Heart right ventricle (tissue), 16 donors: ENCODE measurements around the gene MISP3. TPM values are rescaled to one million over a fixed set of nuclear protein-coding genes. Genes with fewer than 3 reads are reported as not detected.
A peak's percentile ranks its signal among the peaks of the same experiment; 100 is the strongest.
"Not testable (repeated sequence)": the region's sequence is repeated elsewhere in the genome, so short reads cannot be mapped to it uniquely, and the experiment has no call there.

Source experiments
- ATAC-seq, 8 donors: fragments of 200-7000 bp; cut with Tn5 transposase; one replicate each; pipeline ENCODE4 v1.9.1; 2020; ENCODE audit warnings: mild to moderate bottlenecking in 8 of 8, moderate library complexity in 8 of 8, moderate number of reproducible peaks in 1 of 8
- DNase-seq, 2 donors: peaks; one replicate each; pipeline ENCODE4 v3.0.0-alpha.2; 2020
- H3K27ac ChIP-seq, 10 donors: fragments of 200-600 bp; sonication (generic) in 2 of 10; one replicate each; pipeline versions ENCODE4 v1.5.0 to v1.8.0; 2020 to 2022; ENCODE audit warnings: mild to moderate bottlenecking in 3 of 10
- H3K27me3 ChIP-seq, 7 donors: fragments of 200-600 bp; one replicate each; pipeline ENCODE4 v1.8.0; 2021 to 2022; ENCODE audit warnings: mild to moderate bottlenecking in 2 of 7
- H3K36me3 ChIP-seq, 9 donors: fragments of 200-600 bp; sonication (generic) in 1 of 9; one replicate each; pipeline versions ENCODE4 v1.5.0 to v1.8.0; 2020 to 2022; ENCODE audit warnings: mild to moderate bottlenecking in 2 of 9
- H3K4me1 ChIP-seq, 9 donors: fragments of 200-600 bp; sonication (generic) in 1 of 9; one replicate each; pipeline versions ENCODE4 v1.5.0 to v1.8.0; 2020 to 2022; ENCODE audit warnings: mild to moderate bottlenecking in 4 of 9
- H3K4me3 ChIP-seq, 10 donors: fragments of 200-600 bp; sonication (generic) in 2 of 10; one replicate each; pipeline versions ENCODE4 v1.5.0 to v1.8.0; 2020 to 2022; ENCODE audit warnings: mild to moderate bottlenecking in 7 of 10, moderate library complexity in 2 of 10
- H3K9me3 ChIP-seq, 11 donors: fragments of 200-600 bp in 10 of 11; sonication (generic) in 2 of 11; one replicate each; pipeline versions ENCODE4 v1.5.0 to v1.8.0; 2013 to 2022; ENCODE audit warnings: mild to moderate bottlenecking in 2 of 11, control low read depth in 1 of 11, moderate library complexity in 1 of 11
- WGBS, 2 donors: extraction: QIAGEN DNeasy Blood & Tissue Kit; methylation state at CpG; one replicate each; pipeline ENCODE4 v1.1.7; 2013; ENCODE audit warnings: inconsistent platforms in 1 of 2; 5-methylcytosine and 5-hydroxymethylcytosine counted together
- intact Hi-C, 10 donors: fragments of 100-400 bp; cut with DNase I; formaldehyde crosslinking; loops; one replicate each; pipeline versions ENCODE4 v1.11.1 to v1.14.2; 2022
- polyA plus RNA-seq, 2 donors: library from polyadenylated mRNA; stranded (reverse); fragments of 200-250 nt; gene quantifications; one replicate each; pipeline ENCODE4 v1.2.3, GENCODE V29; 2013
- total RNA-seq, 10 donors: library from RNA; stranded (reverse); fragmentation: NEBNext Ultra II Directional in 3 of 10; extraction: Animal tissue kit (Norgen Biotek cat#: 25700) in 3 of 10; gene quantifications; one replicate each; pipeline versions ENCODE4 v1.2.1 to v1.2.4, GENCODE V29; 2021 to 2023
- TF ChIP-seq, protein P1 (sequence below), 9 donors: fragments of 200-600 bp; sonication (generic) in 2 of 9; IDR thresholded peaks; one replicate each; pipeline versions ENCODE4 v1.5.0 to v1.8.0; 2021 to 2022; ENCODE audit warnings: antibody characterized with exemption in 9 of 9, mild to moderate bottlenecking in 5 of 9, moderate library complexity in 1 of 9
- donor health status: Arrhythmogenic right ventricular cardiomyopathy.
- donor health status: ischemic (EF 13 %, LVEDD 7.1; RV severe dilation, severe dysfunction).
- donor health status: healthy with polysubstance abuse.
- donor health status: DM: no; HTN: yes; CAD: no.
- donor health status: DM: no; HTN: no; CAD: no.
- donor health status: ischemic (EF 25% LVEDD 6.9; RV normal size, moderate dysfunction).
- donor health status: ischemic (EF 25% LVEDD 5.7; RV mildly dilated, moderate dysfunction).
- donor health status: healthy.
- donor health status: DM: yes; HTN: yes; CAD: no.
- donor health status: Ischemic cardiomyopathy.
- donor health status: ischemic (EF 35%, LVEDD 5.7; RV mildly dilated, moderate dysfunction).
- donor health status: nonischemic (EF 11% LVEDD 7.7; RV severe dilation, severe dysfunction).
- donor health status: DM: yes; HTN: yes; CAD: no.
- donor health status: PGD.
- donor health status: ischemic (EF 29% LVEDD 5.4; RV normal size, mild dysfunction).
- donor health status: nonischemic (EF 23%, LVEDD 6.1; RV moderate dilation, normal function).

MISP3 gene
- total and polyA plus RNA-seq, 12 donors = 3.1 to 12.4 (median 5.9) TPM

DNA sequence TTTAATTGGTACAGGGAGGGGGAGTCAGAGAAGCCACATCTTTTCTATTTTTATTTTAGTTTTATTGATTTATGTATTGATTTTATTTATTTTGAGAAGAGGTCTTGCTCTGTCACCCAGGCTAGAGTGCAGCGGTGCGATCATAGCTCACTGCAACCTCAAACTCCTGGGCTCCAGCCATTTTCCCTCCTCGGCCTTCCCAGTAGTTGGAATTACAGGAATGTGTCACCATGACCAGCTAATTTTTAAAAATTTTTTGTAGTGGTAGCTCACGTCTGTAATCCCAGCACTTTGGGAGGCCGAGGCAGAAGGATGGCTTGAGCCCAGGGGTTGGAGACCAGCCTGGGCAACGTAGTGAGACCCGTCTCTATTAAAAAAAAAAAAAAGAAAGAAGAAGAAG, 36.9 kb upstream of the MISP3 start:
- TF ChIP-seq, protein P1, sequence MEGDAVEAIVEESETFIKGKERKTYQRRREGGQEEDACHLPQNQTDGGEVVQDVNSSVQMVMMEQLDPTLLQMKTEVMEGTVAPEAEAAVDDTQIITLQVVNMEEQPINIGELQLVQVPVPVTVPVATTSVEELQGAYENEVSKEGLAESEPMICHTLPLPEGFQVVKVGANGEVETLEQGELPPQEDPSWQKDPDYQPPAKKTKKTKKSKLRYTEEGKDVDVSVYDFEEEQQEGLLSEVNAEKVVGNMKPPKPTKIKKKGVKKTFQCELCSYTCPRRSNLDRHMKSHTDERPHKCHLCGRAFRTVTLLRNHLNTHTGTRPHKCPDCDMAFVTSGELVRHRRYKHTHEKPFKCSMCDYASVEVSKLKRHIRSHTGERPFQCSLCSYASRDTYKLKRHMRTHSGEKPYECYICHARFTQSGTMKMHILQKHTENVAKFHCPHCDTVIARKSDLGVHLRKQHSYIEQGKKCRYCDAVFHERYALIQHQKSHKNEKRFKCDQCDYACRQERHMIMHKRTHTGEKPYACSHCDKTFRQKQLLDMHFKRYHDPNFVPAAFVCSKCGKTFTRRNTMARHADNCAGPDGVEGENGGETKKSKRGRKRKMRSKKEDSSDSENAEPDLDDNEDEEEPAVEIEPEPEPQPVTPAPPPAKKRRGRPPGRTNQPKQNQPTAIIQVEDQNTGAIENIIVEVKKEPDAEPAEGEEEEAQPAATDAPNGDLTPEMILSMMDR (IDR thresholded peaks at IDR 0.05) = no peak
- Histone ChIP-seq H3K9me3 (no peaks in the 10 kb centered on the region), H3K27ac (peak overlapping the region; percentile 3 to 60 (median 41)), H3K36me3 (peaks cover 0 to 41% (median 0%) of the 10 kb centered on the region in 9 donors), H3K4me3 (no peak overlapping the region), H3K4me1 (peaks cover 0 to 33% (median 18%) of the 10 kb centered on the region in 9 donors), H3K27me3 (peaks cover 0 to 5% (median 0%) of the 10 kb centered on the region in 7 donors)
- DNase-seq (no peak), ATAC-seq (no peak)
- intact Hi-C loops = loop anchor here in 2 of 10 donors (10.0 kb wide), 2 partner anchors 81 to 151 kb away; partner anchors contain the start of gene DCAF15 (in 1 of the 2)
- 79 to 85% methylated on average over 7 of the region's 7 CpGs for WGBS, 2 donors

DNA sequence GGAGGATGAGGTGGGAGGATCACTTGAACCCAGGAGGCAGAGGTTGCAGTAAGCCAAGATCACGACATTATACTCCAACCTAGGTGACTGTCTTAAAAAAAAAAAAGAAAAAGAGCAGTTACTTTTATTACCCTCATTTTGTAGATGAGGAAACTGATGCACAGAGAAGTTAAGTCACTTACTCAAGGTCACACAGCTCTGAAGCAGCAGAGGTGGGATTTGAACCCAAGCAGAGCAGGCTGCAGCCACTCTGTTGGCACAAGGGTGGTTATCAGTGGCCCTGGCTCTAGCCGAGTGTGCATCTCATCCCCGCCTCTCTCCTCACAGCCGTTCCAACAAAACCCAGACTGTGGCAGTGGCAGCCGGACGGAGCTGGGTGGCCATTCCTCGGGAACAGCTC, 33.4 kb upstream of the MISP3 start:
- Histone ChIP-seq H3K4me1 (peaks cover 0 to 26% (median 10%) of the 10 kb centered on the region in 9 donors), H3K4me3 (no peak overlapping the region), H3K27me3 (no peaks in the 10 kb centered on the region), H3K36me3 (peaks cover 0 to 55% (median 0%) of the 10 kb centered on the region in 9 donors), H3K9me3 (no peaks in the 10 kb centered on the region), H3K27ac (no peak overlapping the region)
- no peak for DNase-seq
- no peak for ATAC-seq
- intact Hi-C loops = loop anchor here in 2 of 10 donors (10.0 kb wide), 2 partner anchors 84 to 154 kb away; partner anchors contain the start of gene DCAF15 (in 1 of the 2)
- TF ChIP-seq, protein P1 (IDR thresholded peaks at IDR 0.05) = no peak
- WGBS, 2 donors = 89 to 93% methylated on average over 7 of the region's 7 CpGs

DNA sequence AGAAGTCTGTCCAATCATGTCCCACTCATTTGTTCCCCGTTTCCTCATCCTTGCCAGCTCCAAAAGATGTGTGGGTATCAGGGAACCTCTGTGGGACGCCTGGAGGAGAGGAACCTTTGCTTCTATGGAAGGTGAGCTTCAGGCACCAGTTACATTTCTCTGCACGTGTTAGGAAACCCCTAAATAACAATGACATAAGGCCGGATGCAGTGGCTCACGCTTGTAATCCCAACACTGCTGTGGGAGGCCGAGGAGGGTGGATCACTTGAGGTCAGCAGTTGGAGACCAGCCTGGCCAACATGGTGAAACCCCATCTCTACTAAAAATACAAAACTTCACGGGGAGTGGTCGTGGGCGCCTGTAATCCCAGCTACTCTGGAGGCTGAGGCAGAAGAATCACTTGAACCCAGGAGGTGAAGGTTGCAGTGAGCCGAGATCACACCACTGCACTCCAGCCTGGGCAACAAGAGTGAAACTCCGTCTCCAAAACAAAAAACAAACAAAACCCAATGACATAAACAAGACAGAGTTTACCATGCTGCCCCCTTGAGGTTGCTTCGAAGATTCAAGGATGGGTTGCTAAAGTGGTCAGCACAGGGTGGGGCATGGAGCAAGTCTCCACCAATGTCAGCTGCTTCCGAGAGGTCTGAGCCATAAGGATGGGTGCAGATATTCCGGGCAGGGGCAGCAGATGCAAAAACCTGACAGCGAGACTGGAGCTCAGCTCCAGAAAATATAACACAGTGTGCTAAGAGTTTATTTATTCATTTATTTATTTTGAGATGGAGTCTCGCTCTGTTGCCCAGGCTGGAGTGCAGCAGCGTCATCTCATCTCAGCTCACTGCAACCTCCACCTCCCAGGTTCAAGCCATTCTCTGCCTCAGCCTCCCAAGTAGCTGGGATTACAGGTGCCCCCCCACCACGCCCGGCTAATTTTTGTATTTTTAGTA, 29.7 kb upstream of the MISP3 start:
- DNase-seq (peak in 1 of 2 donors; percentile 60), ATAC-seq (peak; percentile 62 to 88 (median 82))
- H3K27me3 ChIP-seq, H3K4me3 ChIP-seq, H3K9me3 ChIP-seq: not testable (repeated sequence)
- TF ChIP-seq, protein P1 (IDR thresholded peaks at IDR 0.05) = peak in 8 of 9 donors; percentile 14 to 77 (median 62)
- intact Hi-C loops = loop anchor here in 6 of 10 donors (1.0 to 10.0 kb wide), 7 partner anchors 78 to 448 kb away; partner anchors contain the start of gene DCAF15 (in 1 of the 6)
- Histone ChIP-seq H3K4me1 (peaks cover 0 to 10% (median 9%) of the 10 kb centered on the region in 9 donors), H3K27ac (peak overlapping the region; percentile 6 to 68 (median 50)), H3K36me3 (peaks cover 0 to 60% (median 0%) of the 10 kb centered on the region in 9 donors)
- WGBS, 2 donors = 52 to 53% methylated on average over 19 of the region's 19 CpGs

DNA sequence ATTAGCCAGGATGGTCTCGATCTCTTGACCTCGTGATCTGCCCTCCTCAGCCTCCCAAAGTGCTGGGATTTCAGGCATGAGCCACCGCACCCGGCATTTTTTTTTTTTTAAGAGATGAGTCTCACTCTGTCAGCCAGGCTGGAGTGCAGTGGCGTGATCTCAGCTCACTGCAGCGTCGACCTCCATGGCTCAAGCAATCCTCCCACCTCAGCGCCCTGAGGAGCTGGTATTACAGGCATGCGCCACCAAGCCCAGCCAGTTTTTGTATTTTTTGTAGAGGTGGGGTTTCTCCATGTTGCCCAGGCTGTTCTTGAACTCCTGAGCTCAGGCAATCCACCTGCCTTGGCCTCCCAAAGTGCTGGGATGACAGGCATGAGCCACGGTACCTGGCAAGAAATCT, 24.7 kb upstream of the MISP3 start:
- not testable (repeated sequence) for ATAC-seq, H3K27ac ChIP-seq, H3K4me1 ChIP-seq, DNase-seq, H3K9me3 ChIP-seq, H3K4me3 ChIP-seq, H3K27me3 ChIP-seq
- peaks cover 0 to 68% (median 0%) of the 10 kb centered on the region in 9 donors for H3K36me3 ChIP-seq
- intact Hi-C loops = loop anchor here in 3 of 10 donors (10.0 kb wide), 4 partner anchors 83 to 453 kb away; partner anchors contain the start of gene DCAF15 (in 1 of the 3)
- 96 to 99% methylated on average over 10 of the region's 10 CpGs for WGBS, 2 donors
